Keratinocyte (primary cell): ENCODE data around the gene PDIA4.

Source experiments
- CTCF ChIP-seq, 3 experiments: IDR thresholded peaks in 1 of 3; conservative IDR thresholded peaks in 1 of 3; optimal IDR thresholded peaks in 1 of 3; 2 replicates in 2 of 3; 3 replicates in 1 of 3; pipeline versions ENCODE3 to v1.5.1; 2011; ENCODE audit warnings: low read length in 3 of 3, mild to moderate bottlenecking in 3 of 3, moderate library complexity in 2 of 3, control low read depth in 1 of 3, inconsistent platforms in 1 of 3; ENCODE audit not compliant: insufficient read depth in 2 of 3; ENCODE audit errors: extremely low read depth in 1 of 3
- EZH2 ChIP-seq: IDR thresholded peaks from one replicate; pipeline ENCODE4 v1.6.1; 2012; ENCODE audit warnings: inconsistent platforms, mild to moderate bottlenecking, low read length, moderate library complexity

DNA sequence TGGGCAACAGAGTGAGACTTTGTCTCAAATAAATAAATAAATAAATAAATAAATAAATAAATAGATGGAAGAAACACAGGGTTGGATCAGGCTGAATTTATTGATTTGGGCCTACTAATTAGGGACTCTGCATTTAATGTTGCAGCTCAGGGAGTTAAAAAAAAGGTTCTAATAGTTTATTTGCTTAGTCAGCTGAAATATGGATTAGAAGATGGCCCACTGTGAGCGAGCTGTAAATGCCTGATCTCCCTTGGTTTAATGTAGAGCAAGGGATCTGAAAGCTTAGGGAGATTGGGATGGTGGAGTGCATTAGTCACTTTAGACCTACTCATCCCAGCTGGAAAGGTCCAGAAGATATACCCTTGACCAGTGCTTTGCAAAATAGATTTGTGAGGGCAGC, 25.1 kb upstream of the PDIA4 start:
- TF ChIP-seq CTCF (optimal IDR thresholded peaks at IDR 0.05 in 1 of 3, IDR thresholded peaks at IDR 0.05 in 1 of 3, conservative IDR thresholded peaks at IDR 0.05 in 1 of 3; ENCODE audit: extremely low read depth in 1 of 3, insufficient read depth in 2 of 3, low read length in 3 of 3) (no peak), EZH2 (no peak)
